Spleen (tissue), 11 donors: ENCODE results near the gene DNAJC16. TPM values are rescaled to one million over a fixed set of nuclear protein-coding genes. Genes with fewer than 3 reads are reported as not detected.

Source experiments
- DNase-seq: peaks from one replicate; pipeline ENCODE4 v3.0.0-alpha.2; 2020
- H3K27ac ChIP-seq, 8 donors: fragments of 200-600 bp; sonication (generic) in 7 of 8; 1 replicate in 4 of 8; 2 replicates in 4 of 8; pipeline versions ENCODE4 v1.5.0 to v1.8.0; 2016 to 2021; ENCODE audit warnings: inconsistent platforms in 4 of 8, mild to moderate bottlenecking in 4 of 8, moderate library complexity in 1 of 8
- H3K27me3 ChIP-seq, 7 donors: fragments of 200-600 bp; sonication (generic) in 6 of 7; replicated peaks in 1 of 7; 1 replicate in 4 of 7; 2 replicates in 3 of 7; pipeline versions ENCODE4 v1.5.0 to v1.8.0; 2016 to 2021; ENCODE audit warnings: inconsistent platforms in 3 of 7, mild to moderate bottlenecking in 1 of 7
- H3K36me3 ChIP-seq, 6 donors: fragments of 200-600 bp; sonication (generic) in 5 of 6; 1 replicate in 4 of 6; 2 replicates in 2 of 6; pipeline versions ENCODE4 v1.5.0 to v1.8.0; 2016 to 2021; ENCODE audit warnings: inconsistent platforms in 2 of 6
- H3K4me1 ChIP-seq, 6 donors: fragments of 200-600 bp; sonication (generic) in 5 of 6; 1 replicate in 3 of 6; 2 replicates in 3 of 6; pipeline versions ENCODE4 v1.5.0 to v1.8.0; 2016 to 2021; ENCODE audit warnings: inconsistent platforms in 3 of 6
- H3K4me3 ChIP-seq, 8 donors: fragments of 200-600 bp; sonication (generic) in 7 of 8; 1 replicate in 4 of 8; 2 replicates in 4 of 8; pipeline versions ENCODE4 v1.5.0 to v1.8.0; 2016 to 2021; ENCODE audit warnings: inconsistent platforms in 4 of 8, mild to moderate bottlenecking in 4 of 8, moderate library complexity in 2 of 8
- H3K9me3 ChIP-seq, 8 donors: fragments of 200-600 bp; sonication (generic) in 7 of 8; 1 replicate in 4 of 8; 2 replicates in 4 of 8; pipeline versions ENCODE4 v1.5.0 to v1.8.0; 2016 to 2021; ENCODE audit warnings: inconsistent platforms in 4 of 8
- CTCF ChIP-seq, 11 experiments: fragments of 200-600 bp in 7 of 11; fragments of 450-650 bp in 4 of 11; sonication (generic) in 4 of 11; IDR thresholded peaks in 8 of 11; conservative IDR thresholded peaks in 3 of 11; 1 replicate in 7 of 11; 2 replicates in 4 of 11; pipeline versions ENCODE4 v1.4.0 to v1.8.0; 2016 to 2021; ENCODE audit warnings: antibody characterized with exemption in 11 of 11, inconsistent platforms in 4 of 11, mild to moderate bottlenecking in 1 of 11
- POLR2A ChIP-seq, 3 donors: fragments of 450-650 bp; IDR thresholded peaks; one replicate each; pipeline ENCODE4 v1.5.1; 2017; ENCODE audit warnings: antibody characterized with exemption in 3 of 3, mild to moderate bottlenecking in 1 of 3
- POLR2AphosphoS5 ChIP-seq, 3 donors: sonication (generic); formaldehyde crosslinking; IDR thresholded peaks; one replicate each; pipeline ENCODE4 v1.5.1; 2017; ENCODE audit warnings: antibody characterized with exemption in 3 of 3
- WGBS, 5 donors: extraction: QIAGEN DNeasy Blood & Tissue Kit in 3 of 5; methylation state at CpG; one replicate each; pipeline versions ENCODE4 v1.1.5 to v1.1.7; 2013 to 2018; 5-methylcytosine and 5-hydroxymethylcytosine counted together
- intact Hi-C: fragments of 100-400 bp; cut with DNase I; formaldehyde crosslinking; loops from one replicate; pipeline ENCODE4 v1.15.0; 2023; ENCODE audit warnings: low total_unique reads
- polyA plus RNA-seq, 3 donors: library from polyadenylated mRNA; stranded (reverse); fragments of 200-250 nt; gene quantifications; one replicate each; pipeline ENCODE4 v1.2.1, GENCODE V29; 2013
- total RNA-seq, 7 donors: library from RNA; depleted of rRNA in 3 of 7; stranded (reverse); fragments of >200 nt in 3 of 7; fragmentation: NEBNext Ultra II Directional in 4 of 7; extraction: Animal tissue kit (Norgen Biotek cat#: 25700) in 4 of 7; gene quantifications; one replicate each; pipeline versions ENCODE4 v1.1.0 to v1.2.1, GENCODE V29; 2016 to 2021
- donor health status: healthy with polysubstance abuse.
- donor health status: DM: no; HTN: no; CAD: no; lungs with moderate emphysema.
- donor health status: DM: no; HTN: no; CAD: no.
- donor health status: Bipolar disorder and iron deficiency.
- donor health status: healthy.
- donor health status: DM: no; HTN: no; CAD: no.
- donor health status: DM: yes; HTN: yes; CAD: no.

Gene DNAJC16
- total and polyA plus RNA-seq, 10 donors: 3.7 to 23.0 (median 18.0) TPM

GRCh38 chr1:15620155-15620545 is 93.5 kb downstream of the DNAJC16 start:
- TF ChIP-seq POLR2AphosphoS5 (IDR thresholded peaks at IDR 0.05) (no peak), CTCF (IDR thresholded peaks at IDR 0.05 in 8 of 11, conservative IDR thresholded peaks at IDR 0.05 in 3 of 11) (no peak), POLR2A (IDR thresholded peaks at IDR 0.05) (no peak)
- H3K9me3 ChIP-seq: no peaks in the 10 kb centered on the region
- peaks cover 0 to 5% (median 0%) of the 10 kb centered on the region in 6 donors for H3K36me3 ChIP-seq
- H3K27ac ChIP-seq: peak overlapping the region in 6 of 8 donors; percentile 20 to 97 (median 96)
- DNase-seq: no peak
- intact Hi-C loops: loop anchor here (10.0 kb wide), 1 partner anchor 125 kb away; the partner anchor contains the start of gene TMEM82
- H3K27me3 ChIP-seq: no peaks in the 10 kb centered on the region
- peaks cover 40 to 90% (median 77%) of the 10 kb centered on the region in 6 donors for H3K4me1 ChIP-seq
- H3K4me3 ChIP-seq: peak overlapping the region in 1 of 8 donors; percentile 10
- WGBS, 5 donors: 14 to 43% (median 17%) methylated on average over 1 of the region's 1 CpG

GRCh38 chr1:15620902-15621682 is 94.4 kb downstream of the DNAJC16 start:
- no peak for TF ChIP-seq CTCF (IDR thresholded peaks at IDR 0.05 in 8 of 11, conservative IDR thresholded peaks at IDR 0.05 in 3 of 11)
- no peak for TF ChIP-seq POLR2A (IDR thresholded peaks at IDR 0.05)
- no peak for TF ChIP-seq POLR2AphosphoS5 (IDR thresholded peaks at IDR 0.05)
- Histone ChIP-seq H3K27ac (peak overlapping the region in 2 of 8 donors; percentile 10 to 23), H3K9me3 (no peaks in the 10 kb centered on the region), H3K4me3 (no peak overlapping the region), H3K27me3 (no peaks in the 10 kb centered on the region), H3K36me3 (peaks cover 0 to 5% (median 0%) of the 10 kb centered on the region in 6 donors), H3K4me1 (peaks cover 40 to 92% (median 82%) of the 10 kb centered on the region in 6 donors)
- 92 to 97% (median 94%) methylated on average over 7 of the region's 7 CpGs for WGBS, 5 donors
- intact Hi-C loops: loop anchor here (10.0 kb wide), 1 partner anchor 124 kb away; the partner anchor contains the start of gene TMEM82
- DNase-seq: no peak

GRCh38 chr1:15621975-15622374 is 95.3 kb downstream of the DNAJC16 start:
- Histone ChIP-seq H3K4me3 (no peak overlapping the region), H3K4me1 (peaks cover 43 to 93% (median 82%) of the 10 kb centered on the region in 6 donors), H3K36me3 (peaks cover 0 to 12% (median 6%) of the 10 kb centered on the region in 6 donors), H3K9me3 (no peaks in the 10 kb centered on the region), H3K27me3 (no peaks in the 10 kb centered on the region), H3K27ac (peak overlapping the region in 1 of 8 donors; percentile 23)
- intact Hi-C loops: loop anchor here (10.0 kb wide), 1 partner anchor 123 kb away; the partner anchor contains the start of gene TMEM82
- TF ChIP-seq POLR2AphosphoS5 (IDR thresholded peaks at IDR 0.05): no peak
- no peak for TF ChIP-seq POLR2A (IDR thresholded peaks at IDR 0.05)
- no peak for TF ChIP-seq CTCF (IDR thresholded peaks at IDR 0.05 in 8 of 11, conservative IDR thresholded peaks at IDR 0.05 in 3 of 11)
- 71 to 85% (median 77%) methylated on average over 5 of the region's 5 CpGs for WGBS, 5 donors
- DNase-seq: no peak
